Right forelimb (tissue), 1 donor: ENCODE data around the gene CALU.
A peak's percentile ranks its signal among the peaks of the same experiment; 100 is the strongest.

Experiments
- DNase-seq: peaks from one replicate; pipeline ENCODE4 v3.0.0-alpha.2; 2018

Gene CALU

DNA sequence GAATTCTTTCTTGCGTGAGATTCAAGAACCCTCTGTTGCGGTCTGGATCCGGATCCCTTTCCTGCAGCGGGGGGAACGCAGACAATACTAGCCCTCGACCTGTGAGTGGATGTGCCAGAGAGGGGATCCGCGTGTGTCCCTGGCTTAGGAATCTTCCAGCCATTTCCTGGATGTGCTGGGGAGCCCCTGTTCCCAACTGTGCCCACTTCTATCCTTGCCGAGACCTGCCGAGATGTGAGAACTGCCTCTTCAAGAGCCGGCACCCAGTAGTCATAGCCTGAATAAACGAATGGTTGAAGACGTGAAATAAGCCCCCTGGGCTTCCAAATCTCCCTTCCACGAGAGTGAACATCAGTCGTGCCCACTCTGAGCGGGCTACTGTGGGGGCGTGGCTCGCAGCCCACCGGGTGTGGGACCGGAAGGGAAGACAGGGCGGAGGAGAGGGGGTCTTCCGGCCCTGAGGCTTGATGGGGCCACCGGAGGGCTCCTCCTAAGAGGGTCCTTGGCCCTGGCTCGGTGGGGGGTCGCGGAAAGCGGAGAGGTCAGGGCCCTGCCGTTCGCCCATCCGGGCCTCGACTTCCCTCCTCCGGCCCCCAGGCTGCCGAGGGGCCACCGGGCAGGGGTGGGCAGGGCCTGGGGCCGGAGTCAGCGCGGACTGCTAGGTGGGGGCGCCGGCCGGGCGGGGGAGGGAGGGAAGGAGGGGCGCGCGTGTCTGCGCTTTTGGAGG, 51.3 kb downstream of the CALU start:
- no peak for DNase-seq

DNA sequence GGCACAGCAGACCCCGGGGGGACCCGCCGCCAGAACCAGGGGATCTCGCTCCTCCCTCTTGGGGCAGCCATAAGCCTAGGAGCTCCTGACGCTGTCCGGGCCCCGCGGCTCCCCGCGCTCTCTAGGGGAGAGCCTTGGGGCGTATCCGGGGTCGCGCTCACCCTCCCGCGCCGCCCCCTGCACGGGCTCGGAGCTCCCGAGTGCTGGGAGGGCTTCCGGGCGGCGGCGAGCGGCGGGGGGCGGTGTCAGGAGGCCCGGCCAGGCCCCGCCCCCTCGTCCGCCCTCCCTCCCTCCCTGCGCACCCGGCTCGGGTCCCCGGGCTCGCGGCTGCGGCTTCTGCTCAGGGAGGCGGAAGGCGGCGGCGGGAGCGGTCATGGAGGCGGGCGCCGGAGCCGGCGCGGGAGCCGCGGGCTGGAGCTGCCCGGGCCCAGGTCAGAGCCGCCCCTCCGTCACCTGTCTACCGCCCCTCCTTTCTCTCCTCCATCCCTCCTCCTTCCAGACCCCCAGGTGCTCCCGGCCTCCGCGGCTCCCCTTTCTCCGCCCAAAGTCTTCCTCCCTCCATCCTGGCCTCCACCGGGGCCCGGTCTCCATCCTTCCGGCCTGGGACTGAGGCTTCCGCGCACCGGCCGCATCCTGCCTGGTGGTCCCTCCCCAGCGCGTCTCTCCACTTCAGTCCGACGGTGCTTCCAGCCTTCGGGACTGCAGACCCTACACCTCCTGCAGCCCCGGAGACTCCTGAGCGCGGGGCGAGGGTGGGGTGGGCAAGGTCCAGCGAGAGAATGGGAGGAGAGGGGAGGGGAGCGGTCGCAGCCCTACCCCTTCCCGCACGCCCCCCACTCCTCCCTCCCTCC, 52.2 kb downstream of the CALU start, which contains the start of gene CCDC136:
Gene CCDC136 (plus strand): TSS at position 848 of the 851 bp plus-strand sequence. CDS start 444 bp downstream, outside the sequence.
- DNase-seq, result peak; percentile 74

DNA sequence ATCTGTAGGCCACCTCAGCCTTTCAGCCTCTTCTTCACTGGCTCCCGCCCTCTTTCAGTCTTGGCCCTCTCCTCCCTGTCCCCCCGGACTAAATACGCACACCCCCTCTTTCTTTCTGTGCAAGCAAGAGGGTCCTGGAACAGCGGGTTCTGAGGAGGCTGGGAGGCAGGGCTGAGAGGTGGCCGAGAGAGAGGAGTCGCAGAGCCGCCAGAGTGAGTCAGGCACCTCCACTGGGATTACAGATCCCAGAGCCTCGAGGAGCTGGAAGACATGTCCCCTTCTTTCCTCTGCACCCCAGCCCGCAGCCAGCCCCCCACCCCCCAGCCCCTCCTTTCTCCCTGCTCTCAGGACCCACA, 52.8 kb downstream of the CALU start:
- DNase-seq, result no peak

DNA sequence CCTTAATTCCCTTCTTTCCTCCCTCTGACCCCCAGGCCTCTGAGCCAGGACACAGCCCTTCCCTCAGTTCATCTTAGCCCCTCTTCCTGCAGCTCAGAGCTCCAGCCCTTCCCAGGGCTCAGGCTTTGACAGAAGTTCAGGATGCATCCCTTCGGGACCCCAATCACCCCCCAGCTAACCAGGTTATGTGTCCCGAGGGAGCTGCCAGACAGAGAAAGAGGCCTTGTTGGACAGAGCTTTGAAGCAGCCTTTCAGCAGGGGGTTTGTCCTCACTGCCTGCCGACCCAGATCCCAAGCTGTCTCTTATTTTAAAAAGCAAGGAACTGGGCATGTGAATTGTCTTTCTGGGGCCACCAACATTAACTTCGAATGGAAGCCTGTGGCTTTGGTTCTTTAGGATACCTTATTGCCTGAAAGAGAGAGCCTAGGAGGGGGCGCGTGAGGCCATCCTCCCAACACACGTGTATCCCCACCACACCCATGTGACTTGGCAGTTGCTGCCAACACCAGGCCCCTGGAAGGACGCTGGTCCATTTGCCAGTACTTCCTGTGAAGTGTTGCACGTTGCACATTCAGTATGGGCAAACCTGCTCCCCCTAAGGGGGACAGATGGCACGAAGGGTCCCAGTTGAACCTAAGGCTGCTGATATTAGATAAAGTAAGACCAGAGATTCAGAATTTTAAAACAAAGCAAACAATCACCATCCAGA, 53.5 kb downstream of the CALU start:
- no peak for DNase-seq

DNA sequence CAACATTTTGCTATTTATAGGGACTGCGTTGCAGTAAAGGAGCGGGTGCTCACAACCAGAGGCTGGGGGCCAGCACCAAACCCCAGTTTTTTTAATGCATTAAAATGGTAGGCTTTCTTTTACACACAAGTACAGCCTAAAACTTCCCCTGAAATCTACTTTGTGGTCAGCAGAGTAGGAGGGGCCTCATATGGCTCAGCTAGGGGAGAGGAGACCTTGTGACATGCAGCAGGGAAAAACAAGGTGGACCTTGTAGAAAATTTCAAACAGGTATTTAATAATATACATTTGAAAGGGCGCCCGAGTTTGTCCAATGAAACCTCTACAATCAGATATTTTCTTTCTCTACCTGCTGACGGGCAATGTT, 54.0 kb downstream of the CALU start:
- DNase-seq, result no peak

DNA sequence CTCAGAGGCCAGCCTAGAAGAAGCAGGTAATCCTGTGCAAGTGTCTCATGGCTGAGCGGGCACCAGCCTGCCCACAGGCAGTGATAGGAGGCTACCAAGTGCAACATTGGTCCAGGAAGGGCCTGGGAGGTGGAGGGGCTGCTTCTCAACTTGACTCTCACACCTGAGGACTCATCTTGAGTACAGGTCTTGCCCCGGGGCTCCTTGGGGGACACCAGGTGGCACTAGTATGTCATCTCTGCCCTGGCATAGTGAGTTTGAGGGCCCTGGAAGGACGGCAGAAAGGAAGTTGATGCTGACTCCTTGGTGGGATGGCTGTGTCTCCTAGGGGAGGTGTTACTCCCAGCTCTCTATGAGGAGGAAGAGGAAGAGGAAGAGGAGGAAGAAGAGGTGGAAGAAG, 54.9 kb downstream of the CALU start:
- no peak for DNase-seq

DNA sequence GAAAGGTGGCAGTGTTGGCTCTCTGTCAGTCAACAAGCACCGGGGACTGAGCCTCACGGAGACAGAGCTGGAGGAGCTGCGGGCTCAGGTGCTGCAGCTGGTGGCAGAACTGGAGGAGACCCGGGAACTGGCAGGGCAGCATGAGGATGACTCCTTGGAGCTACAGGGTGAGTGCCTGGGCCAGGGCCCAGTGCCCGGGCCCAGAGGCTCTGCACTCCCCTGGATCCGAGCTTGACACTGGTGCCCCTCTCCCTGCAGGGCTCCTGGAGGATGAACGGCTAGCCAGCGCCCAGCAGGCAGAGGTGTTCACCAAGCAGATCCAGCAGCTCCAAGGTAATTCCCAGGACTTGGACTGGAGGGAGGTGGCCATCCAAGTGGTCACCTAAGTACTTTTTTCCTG, 55.3 kb downstream of the CALU start:
- no peak for DNase-seq

DNA sequence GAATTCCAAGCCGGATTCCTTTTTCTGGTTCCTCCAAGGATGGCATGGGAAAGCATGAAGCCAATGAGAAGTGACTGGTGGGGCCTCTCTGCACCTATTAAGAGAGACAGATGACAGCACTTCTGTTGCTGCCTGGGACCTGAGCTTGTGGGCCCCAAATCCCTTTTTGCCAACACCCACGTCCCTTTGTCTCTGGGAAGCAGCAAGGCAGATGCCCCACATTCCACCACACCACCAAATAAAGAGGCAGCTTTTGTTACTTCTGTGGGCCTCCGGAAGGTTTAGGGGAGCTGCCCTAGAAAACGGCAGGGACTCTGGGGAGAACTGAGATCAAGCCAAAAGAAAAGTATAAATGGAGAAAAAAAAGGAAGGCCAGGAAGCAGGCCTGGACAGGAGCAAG, 56.0 kb downstream of the CALU start:
- DNase-seq, result no peak

DNA sequence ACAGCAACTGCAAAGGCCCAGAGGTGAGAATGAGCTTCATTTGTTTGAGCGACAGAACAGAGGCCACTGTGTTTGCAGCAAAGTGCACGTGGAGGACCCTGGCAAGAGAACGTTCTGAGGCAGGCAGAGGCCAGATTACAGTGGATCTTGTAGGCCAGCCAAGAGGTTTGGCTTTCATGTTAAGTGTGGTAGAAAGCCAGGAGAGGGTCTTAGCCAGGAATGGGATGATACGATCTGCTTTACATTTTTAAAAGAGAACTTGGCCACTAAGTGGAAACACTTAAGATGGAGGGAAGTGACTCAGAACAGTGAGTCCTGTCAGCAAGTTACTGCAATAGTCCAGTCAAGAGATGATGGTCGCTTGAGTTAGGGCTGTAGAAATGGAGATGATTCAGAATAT, 57.2 kb downstream of the CALU start:
- DNase-seq, result peak; percentile 62

DNA sequence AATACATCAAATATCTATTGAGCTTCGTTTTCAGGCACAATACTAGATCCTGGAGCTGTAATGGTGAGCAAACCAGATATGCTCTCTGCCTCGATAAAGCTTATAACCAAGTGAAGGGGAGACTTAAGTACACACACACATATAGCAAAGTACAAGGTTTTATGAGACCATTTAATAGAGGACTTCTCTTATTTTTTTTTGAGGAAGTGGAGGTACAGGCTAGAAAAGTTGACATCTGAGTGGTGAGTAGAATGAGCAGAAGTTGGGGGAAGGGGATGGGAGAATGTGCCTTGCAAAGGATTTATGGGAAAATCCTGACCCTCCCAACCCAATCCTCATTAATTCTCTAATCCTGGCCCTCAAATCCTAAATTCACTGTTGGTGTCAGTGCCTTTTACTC, 60.3 kb downstream of the CALU start:
- no peak for DNase-seq

DNA sequence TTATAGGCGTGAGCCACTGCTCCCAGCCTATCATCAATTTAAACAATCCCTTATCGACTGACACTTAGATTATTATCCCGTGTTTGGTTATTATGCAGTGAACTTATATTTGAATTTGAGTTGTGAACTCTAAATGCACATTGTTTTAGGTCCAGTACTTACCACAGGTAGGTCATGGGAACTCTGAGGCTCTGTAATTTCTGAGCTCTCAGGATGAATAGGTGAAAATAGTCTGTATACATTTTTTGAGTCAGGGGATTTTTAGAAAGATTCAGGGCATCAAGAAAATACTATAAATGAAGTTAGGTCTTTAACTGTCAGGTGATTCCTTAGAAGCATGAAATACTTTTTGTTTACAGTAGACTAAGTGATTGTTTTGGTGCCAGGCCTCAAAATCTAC, 61.4 kb downstream of the CALU start:
- DNase-seq, result no peak

DNA sequence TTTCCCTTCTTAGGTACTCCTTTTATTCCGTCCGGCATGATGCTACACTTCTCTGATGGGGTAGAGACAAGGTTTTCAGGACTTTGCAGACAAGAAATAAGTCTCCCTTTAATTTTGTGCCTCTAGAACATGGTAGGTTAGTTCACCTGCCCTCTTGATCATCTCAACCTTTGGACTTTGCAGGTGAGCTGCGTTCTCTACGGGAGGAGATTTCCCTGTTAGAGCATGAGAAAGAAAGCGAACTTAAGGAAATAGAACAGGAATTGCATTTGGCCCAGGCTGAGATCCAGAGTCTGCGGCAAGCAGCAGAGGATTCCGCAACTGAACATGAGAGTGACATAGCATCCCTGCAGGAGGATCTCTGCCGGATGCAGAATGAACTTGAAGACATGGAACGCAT, 61.8 kb downstream of the CALU start:
- DNase-seq, result no peak

DNA sequence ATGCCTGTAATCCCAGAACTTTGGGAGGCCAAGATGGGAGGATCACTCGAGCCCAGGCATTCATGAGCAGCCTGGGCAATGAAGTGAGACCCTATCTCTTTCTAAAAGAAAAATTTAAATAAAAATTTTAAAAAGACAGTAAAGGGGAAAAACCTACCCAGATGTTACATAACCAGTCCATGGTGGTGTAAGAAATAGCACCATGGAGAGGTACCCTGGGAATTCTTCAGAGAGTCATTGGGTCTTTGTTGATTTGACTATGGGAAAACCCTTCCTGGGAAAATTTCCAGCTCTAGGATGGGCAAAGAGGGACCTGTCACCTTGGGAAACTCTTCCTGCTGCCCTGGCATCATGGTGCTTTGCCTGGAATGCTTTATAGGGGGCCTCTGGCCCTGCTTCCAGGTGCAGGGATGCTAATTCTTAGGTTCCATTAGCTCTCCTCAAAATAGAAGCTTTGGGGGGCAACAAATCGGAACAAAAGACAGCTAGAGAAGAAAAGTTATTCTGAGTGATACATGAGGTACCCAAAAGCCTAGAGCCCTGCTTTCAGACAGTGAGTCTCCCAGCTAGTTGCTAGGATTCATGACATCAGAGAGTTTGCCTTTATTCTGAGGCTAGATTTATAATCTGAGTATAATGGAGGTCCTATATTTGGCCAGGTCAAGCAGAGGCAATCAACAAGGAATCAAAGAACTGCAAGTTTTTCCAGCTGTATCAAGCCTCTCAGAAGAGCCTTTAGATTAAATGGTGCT, 62.7 kb downstream of the CALU start:
- peak; percentile 18 for DNase-seq

DNA sequence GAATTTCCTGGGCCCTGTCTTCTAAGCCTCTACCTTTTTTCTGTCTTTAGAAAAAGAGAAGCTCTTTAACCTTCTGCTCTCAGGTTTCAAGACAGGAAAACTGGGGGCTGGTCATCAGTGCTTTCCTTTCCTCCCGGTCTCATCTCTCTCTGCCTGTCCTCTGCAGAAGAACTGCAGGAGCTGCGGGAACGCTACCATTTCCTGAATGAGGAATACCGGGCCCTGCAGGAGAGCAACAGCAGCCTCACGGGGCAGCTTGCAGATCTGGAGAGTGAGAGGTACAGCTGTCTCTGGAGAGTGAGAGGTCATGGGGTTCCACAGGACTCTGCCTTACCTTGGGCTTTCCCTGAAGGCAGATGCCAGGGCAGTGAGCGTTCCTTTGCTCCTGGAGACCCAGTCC, 65.3 kb downstream of the CALU start:
- DNase-seq, result peak; percentile 10

DNA sequence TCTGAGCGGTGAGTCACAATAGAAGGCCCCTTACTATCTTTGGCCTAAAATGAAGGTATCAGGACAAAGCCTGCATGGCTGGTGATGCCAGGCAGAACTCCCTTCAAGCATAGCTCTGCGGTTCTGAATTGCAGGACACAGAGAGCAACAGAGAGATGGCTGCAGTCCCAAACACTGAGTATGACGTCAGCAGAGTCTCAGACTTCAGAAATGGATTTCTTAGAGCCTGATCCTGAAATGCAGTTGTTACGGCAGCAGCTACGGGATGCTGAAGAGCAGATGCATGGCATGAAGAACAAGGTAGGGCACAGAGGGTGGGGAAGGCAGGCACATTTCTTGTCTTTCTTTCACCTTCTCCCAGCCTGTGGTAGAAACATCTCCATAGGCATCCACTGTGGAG, 66.1 kb downstream of the CALU start:
- DNase-seq, result peak; percentile 2

DNA sequence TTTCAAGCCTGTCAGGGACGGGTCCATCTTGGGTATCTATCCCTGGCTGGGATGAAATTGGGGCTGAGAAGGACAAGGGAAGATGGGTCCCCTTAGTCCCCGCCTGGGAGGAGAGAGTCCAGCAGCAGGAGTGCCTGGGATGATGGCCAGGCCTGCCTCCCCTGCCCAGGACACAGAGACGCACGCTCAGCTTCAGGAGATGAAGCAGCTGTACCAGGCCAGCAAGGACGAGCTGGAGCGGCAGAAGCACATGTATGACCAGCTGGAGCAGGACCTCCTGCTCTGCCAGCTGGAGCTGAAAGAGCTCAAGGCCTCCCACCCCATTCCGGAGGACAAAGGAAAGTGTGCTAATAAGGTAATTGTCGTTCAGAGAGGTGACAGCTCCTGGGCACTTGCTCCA, 68.0 kb downstream of the CALU start:
- DNase-seq, result peak; percentile 56

DNA sequence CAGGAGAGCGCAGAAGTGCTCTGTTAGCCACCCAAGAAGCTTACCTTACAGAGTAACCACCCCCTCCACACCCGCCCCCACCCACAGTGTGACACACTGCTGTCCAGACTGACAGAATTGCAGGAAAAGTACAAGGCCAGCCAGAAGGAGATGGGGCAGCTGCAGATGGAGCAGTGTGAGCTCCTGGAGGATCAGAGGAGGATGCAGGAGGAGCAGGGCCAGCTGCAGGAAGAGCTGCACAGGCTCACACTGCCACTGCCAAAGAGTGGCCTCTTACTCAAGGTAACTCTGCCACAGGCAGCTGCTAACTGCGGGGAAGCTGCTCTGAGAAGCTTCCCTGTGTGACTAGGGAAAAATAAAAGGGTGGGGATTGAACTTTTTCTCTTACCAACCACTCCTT, 70.2 kb downstream of the CALU start:
- DNase-seq, result peak; percentile 40

DNA sequence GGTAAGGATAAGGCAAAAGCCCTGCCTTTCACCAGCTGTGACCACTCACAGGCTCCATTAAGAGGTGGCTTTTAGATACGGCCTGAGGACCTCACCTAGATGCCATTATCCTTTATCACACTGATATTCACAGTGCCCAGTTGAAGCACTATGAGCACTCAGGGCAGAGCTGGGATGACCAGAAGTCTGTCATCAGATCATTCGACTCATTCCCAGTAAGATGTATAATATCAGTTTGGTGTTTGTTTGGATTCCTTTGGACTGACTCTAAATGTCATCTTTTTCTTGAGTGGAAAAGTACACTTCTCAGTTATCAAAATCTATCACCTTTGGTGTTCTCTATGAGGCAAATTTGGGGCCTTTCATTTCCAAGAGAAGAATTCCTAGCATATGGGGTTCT, 71.3 kb downstream of the CALU start:
- DNase-seq, result no peak

DNA sequence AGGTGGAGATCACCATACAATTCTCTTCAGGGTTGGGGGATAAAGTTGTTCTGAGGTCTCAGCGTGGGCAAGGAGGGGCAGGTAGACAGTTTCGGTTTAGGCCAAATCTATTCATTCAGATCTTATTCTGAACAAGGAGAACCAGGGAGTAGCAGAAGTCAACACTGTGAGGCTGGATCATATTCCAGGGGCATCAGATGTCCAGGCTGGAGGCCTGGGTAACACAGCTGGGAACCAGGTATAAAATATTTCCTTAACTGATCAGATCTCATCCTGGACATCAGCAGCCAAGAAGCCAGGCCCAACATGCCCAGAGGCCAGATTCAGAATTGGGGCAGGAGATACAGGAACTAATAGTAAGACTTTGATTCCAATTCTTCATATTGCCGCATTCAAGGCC, 71.8 kb downstream of the CALU start:
- no peak for DNase-seq

DNA sequence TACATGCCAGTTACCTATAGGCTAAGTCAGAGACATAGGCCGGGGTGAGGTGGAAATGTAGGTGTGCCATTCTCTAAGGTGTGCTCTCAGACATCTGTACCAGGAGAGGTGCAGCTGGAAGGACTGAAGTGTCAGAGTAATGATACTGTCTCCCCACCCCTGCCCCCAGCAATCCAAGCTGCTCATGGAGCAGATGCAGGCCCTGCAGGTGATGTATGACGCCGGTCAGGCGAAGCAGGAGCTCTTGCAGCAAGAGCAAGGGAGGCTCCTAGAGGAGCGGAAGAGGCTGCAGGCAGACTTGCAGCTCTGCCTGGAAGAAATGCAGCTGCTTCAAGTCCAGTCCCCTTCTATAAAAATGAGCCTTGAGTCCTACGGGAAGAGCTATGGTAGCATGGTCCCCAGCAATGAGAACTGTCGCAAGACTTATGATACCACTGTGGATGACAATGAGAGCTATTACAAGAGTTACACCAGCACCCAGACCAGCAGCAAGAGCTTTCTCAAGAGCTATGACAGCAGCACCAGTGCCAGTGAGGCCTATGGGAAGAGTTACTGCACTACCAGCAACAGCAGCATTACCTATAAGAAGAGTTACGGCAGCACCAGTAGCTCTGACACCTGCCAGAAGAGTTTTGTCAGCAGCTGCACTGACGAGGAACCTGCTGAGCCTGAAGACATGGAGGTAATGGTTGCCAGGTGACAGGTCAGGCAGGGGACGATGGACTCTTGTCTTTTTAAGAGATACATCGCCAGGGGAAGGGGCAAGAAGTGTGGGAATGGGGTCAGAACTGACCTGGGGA, 72.7 kb downstream of the CALU start:
- DNase-seq, result peak; percentile 32

DNA sequence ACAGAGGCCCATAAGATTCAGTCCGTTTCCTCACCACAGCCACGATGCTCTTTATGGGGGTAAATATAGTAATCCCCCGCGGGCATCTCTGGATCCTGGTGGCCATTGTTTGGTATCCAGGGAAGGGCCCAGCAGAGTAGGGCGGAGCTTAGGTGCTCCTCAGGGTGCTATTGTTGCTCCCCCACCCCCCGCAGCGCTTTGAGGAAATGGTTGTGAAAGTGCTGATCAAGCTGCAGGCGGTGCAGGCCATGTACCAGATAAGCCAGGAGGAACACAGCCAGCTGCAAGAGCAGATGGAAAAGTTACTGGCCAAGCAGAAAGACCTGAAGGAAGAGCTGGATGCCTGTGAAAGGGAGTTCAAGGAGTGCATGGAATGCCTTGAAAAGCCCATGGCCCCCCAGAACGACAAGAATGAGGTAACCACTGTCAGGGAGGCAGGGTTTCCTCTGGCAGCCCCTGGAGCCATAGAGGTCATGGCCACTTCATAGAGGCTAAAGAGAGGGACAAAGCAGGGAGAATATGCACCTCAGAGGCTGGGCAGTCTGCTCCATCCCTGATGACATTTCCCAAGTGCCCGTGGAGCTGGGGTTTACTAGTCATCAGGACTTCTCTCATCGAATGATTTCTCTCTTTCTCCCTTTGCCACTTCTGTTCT, 73.5 kb downstream of the CALU start:
- no peak for DNase-seq

DNA sequence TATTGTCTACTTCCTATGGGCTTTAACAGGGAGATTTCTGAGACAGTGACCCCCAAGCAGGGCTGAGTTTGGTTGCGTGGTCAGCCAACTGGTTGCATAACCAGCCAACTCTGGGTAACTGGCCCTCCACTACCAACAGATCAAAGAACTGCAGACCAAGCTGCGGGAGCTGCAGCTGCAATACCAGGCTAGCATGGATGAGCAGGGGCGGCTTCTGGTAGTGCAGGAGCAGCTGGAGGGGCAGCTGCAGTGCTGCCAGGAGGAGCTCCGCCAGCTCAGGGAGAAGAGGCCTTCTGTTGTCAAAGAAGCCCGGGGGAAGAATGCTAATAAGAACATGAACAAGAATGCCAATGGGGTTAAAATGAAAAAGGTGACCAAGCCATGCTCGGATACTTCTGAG, 75.3 kb downstream of the CALU start:
- DNase-seq, result no peak
